A673 (cell line): ENCODE data around the gene OR2H2.

Source experiments
- EZH2 ChIP-seq: fragments of 200-600 bp; sonication (generic); IDR thresholded peaks from 2 replicates; pipeline ENCODE4 v1.6.1; 2017; ENCODE audit warnings: borderline replicate concordance, low read depth, mild to moderate bottlenecking, mixed read lengths, antibody characterized with exemption, low read length; ENCODE audit not compliant: poor library complexity, severe bottlenecking
- TF ChIP-seq, protein P1 (sequence below): fragments of 300-800, 200-600 bp; sonication (generic); conservative IDR thresholded peaks from 2 replicates; pipeline ENCODE4 v1.5.1; 2017; ENCODE audit warnings: low read depth, mild to moderate bottlenecking, antibody characterized with exemption, low read length, moderate library complexity, mixed read lengths

DNA sequence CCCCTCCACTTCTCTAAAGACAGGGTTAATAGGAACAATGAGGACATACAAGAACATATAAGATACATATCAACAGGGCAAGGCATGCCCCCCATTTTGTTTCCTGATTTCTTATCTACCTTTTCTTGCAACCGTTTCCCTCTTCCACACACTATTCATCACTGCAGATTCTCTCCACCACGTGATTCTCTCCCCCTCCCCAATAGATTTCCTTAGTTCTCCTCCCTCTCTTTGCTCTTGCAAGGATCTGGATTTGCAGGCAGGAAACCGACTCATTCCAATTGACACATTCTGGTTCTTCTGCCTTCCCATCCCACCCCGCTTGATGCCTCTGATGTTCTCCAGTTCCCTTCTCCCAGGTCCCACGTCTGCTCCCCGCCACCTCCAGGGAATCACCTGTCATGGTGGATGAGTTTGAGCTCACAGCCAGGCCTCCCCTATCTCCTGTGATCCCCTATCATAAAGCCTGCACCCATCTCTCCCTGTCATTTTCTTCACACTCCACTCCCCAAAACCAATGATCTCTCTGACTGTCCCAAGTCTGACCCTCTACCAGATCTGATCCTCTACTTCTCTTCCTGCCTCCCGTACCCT, 40.5 kb downstream of the OR2H2 start:
- TF ChIP-seq, protein P1, sequence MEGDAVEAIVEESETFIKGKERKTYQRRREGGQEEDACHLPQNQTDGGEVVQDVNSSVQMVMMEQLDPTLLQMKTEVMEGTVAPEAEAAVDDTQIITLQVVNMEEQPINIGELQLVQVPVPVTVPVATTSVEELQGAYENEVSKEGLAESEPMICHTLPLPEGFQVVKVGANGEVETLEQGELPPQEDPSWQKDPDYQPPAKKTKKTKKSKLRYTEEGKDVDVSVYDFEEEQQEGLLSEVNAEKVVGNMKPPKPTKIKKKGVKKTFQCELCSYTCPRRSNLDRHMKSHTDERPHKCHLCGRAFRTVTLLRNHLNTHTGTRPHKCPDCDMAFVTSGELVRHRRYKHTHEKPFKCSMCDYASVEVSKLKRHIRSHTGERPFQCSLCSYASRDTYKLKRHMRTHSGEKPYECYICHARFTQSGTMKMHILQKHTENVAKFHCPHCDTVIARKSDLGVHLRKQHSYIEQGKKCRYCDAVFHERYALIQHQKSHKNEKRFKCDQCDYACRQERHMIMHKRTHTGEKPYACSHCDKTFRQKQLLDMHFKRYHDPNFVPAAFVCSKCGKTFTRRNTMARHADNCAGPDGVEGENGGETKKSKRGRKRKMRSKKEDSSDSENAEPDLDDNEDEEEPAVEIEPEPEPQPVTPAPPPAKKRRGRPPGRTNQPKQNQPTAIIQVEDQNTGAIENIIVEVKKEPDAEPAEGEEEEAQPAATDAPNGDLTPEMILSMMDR, result no peak
- TF ChIP-seq EZH2, result no peak
